GM21576 (cell line): ENCODE results near the gene SLC16A5.
"Not testable (repeated sequence)": the region's sequence is repeated elsewhere in the genome, so short reads cannot be mapped to it uniquely, and the experiment has no call there.

Source experiments
- ATAC-seq: cut with Tn5 transposase; IDR thresholded peaks from one replicate; pipeline ENCODE4 v1.9.1; 2021; ENCODE audit warnings: mild to moderate bottlenecking, moderate library complexity; ENCODE audit not compliant: unreplicated experiment

Gene SLC16A5

DNA sequence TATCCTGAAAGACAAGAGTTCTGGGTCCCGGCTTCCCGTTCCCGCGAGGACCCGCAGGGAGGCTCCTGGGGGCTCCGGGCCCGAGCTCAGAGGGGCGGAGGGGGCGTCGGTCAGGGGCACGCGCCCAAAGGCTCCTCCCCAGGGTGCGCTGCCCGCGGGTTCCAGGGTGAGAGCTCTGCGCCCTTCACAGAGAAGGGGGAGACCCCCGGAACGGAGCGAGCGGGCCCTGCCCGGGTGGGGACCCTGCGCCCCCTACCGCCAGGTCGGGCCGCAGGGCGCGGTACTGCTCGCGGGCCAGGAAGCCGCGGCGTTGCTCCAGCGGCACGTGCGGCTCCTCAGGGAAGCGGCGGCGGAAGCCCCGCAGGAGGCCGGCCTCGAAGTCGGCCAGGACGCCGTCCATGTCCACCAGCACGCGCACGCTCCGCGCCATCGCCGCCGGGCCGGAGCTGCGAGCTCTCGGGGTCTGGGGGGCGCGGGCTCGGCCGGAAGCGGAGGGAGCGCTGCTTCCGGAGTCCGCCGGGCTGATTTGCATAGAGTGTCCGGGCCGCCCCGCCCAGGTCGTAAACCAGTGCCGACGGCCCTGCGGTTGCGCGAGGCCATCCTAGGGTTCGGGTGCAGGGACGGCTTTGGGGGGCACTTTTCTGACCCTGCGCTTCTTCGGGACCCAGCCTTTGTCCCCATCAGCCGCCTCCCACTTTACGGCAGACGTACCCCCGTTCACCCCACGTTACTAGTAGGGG is 43.7 kb downstream of the SLC16A5 start, which contains the start of gene NT5C:
Gene NT5C, minus strand, starts transcription at position 465 of the 740 bp plus-strand sequence. Its CDS starts 35 bp downstream, at position 430.
- peak; percentile 71 for ATAC-seq

DNA sequence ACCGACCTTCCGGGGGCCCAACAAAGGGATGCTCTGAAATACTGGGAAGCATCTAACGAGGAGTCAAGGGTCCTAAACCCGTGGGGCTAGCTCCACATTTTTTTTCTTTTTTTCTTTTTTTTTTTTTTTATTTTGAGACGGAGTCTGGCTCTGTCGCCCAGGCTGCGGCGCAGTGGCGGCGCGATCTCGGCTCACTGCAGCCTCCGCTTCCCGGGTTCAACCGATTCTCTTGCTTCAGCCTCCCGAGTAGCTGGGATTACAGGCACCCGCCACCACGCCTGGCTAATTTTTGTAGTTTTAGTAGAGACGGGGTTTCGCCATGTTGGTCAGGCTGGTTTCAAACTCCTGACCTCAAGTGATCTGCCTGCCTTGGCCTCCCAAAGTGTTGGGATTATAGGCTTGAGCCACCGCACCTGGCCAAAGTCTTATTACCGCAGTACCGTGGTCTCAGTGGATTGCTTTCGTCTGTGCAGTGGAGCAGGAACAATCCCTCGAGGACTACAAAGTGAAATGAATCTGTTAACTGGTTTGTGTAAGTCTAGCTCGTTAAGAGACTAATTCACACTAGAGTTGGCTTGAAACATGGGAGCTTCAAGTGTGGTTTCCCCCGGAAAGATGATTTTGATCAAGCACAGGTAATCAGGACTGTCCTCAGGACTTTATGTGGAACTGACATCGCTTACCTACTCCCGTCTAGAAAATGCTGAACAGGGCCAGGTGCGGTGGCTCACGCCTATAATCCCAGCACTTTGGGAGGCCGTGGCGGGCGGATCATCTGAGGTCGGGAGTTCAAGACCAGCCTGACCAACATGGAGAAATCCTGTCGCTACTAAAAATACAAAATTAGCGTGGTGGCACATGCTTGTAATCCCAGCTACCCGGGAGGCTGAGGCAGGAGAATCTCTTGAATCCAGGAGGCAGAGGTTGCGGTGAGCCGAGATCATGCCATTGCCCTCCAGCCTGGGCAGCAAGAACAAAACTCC is 44.6 kb downstream of the SLC16A5 start:
- not testable (repeated sequence) for ATAC-seq

DNA sequence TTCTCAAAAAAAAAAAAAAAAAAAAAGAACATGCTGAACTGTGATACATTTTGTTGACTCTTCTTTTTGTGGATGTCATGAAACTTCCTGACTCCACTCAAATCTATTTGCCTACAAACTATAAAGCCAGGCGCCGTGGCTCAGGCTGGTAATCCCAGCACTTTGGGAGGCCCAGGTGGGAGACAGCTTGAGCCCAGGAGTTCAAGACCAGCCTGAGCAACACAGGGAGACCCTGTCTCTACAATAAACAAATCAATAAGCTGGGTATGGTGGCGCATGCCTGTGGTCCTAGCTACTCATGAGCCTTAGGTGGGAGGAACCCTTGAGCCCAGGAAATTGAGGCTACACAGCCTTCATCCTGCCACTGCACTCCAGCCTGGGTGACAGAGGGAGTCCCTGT is 45.2 kb downstream of the SLC16A5 start:
- no peak for ATAC-seq

DNA sequence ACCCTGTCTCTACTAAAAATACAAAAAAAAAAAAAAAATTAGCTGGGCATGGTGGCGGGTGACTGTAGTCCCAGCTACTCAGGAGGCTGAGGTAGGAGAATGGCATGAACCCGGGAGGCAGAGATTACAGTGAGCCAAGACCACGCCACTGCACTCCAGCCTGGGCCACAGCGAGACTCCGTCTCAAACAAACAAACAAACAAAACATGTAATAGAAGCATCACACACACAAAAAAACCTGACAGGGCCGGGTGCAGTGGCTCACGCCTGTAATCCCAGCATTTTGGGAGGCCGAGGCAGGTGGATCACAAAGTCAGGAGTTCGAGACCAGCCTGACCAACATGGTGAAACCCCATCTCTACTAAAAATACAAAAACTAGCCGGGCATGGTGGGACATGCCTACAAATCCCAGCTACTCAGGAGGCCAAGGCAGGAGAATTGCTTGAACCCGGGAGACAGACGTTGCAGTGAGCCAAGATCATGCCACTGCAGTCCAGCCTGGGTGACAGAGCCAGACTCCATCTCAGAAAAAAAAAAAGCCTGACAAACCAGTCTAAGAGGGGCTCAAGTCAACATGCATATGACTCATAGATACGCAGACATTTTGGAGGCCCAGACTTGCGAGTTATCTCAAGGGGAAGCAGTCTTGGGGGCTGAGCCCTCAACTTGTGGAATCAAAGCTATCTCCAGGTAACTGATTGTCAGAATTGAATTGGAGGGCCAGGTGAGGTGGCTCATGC is 46.0 kb downstream of the SLC16A5 start:
- ATAC-seq, result not testable (repeated sequence)

DNA sequence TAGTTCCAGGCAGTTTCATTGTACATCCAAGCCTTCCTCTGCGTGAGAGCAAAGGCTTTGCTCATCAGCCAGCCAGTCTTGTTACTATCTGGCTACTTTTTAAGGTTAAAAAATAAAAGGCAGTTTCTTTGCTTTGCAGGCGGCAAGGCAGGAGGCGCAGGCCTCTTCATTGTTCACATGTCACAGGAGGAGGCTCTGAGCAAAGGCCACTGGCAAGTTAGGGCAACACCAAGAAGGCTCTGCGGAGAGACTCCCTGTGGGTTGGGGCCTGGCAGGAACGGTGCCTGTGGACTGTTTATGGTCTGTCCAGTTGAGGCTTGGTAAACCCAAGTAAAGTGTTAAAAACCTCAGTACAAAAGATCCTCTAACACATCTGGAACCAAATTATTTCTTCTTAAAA is 47.7 kb downstream of the SLC16A5 start:
- ATAC-seq, result no peak

DNA sequence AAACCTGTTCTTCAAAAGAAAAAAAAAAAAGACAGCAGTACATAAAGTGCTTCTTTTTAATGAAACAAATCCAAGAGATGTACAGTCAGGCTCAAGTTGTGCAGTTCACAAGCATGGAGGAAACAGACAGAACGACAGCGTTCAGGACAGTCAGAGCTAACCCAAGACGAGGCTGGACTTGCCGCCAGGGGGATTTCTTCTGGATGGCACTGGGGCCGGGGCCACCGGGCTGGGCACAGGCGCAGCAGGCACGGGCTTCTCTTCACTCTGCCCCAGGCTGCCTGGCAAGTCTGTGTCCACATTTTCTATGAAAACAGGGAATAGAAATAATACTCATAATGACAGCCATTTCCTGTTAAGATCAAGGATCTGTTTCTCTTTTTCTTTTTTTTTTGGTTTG is 48.2 kb downstream of the SLC16A5 start:
- ATAC-seq, result no peak

DNA sequence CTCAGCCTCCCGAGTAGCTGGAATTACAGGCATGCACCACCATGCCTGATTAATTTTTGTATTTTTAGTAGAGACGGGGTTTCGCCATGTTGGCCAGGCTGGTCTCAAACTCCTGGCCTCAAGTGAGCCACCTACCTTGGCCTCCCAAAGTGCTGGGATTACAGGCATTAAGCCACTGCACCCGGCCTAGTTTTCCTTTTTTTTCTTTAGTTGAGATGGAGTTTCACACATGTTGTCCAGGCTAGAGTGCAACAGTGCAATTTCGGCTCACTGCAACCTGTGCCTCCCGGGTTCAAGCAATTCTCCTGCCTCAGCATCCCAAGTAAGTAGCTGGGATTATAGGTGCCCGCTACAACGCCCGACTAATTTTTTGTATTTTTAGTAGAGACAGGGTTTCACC is 50.0 kb downstream of the SLC16A5 start:
- ATAC-seq, result not testable (repeated sequence)

DNA sequence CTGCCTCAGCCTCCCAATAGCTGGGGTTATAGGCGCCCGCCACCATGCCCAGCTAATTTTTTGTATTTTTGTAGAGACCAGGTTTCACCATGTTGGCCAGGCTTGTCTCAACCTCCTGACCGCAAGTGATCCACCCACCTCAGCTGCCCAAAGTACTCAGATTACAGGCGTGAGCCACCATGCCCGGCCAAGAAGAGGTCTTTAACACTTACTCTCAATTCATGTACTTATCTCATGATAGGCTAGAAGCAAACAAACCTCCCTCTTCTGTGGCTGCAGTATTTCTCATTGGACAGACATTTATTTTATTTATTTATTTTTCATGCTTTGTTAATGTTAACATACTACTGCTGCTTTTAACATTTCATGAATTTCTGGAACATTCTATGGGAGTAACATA is 50.8 kb downstream of the SLC16A5 start:
- no peak for ATAC-seq

DNA sequence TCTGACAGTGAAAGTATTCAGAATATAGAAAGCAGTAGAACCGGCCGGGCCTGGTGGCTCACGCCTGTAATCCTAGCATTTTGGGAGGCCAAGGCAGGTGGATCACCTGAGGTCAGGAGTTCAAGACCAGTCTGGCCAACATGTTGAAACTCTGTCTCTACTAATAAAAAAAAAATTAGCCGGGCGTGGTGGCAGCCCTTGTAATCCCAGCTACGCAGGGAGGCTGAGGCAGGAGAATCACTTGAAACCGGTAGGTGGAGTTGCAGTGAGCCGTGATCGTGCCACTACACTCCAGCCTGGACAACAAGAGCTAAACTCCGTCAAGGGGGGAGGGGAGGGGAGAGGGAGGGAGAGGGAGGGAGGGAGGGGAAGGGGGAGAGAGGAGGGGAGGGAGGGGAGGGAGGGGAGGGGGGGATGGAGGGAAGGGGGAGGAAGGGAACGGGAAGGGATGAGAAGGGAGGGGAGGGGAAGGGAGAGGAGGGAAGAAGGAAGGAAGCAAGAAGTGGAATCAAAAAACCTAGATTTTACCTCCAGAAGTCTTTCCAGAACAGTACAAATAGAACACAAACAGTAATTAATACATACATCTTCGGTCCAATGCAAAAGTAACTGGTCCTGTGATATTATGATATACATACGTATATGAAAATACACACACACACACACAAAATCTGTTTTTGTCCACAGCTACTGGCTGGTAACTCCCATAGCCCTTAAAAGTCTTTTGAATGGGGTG is 54.6 kb downstream of the SLC16A5 start:
- ATAC-seq, result no peak

DNA sequence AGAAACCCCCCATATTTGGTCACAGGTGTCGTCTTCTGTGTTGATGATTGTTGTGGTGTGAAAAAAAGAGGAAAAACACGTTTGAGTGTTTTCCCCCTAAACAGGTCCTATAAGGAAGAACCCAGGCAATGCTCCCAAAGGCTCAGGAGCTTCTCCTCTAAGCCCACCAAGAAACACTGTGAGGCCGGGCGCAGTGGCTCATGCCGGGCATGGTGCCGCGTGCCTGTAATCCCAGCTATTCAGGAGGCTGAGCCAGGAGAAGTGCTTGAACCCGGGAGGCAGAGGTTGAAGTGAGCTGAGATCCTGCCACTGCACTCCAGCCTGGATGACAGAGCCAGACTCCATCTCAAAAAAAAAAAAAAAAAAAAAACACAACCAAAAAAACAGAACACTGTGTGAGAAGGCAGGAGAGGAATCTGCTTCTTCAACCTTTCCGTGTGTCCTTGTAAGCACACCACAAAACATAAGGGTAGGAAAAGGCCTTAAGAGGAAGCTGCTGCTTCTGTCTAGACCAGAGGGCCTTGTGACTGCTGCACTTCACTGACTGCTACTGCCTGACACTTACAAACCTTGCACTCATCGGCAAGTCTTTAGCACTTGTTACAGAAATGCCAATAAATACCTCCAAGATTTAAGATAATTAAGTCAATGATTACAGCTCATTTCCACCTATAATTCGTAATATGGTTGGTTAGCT is 57.2 kb downstream of the SLC16A5 start:
- ATAC-seq, result no peak

DNA sequence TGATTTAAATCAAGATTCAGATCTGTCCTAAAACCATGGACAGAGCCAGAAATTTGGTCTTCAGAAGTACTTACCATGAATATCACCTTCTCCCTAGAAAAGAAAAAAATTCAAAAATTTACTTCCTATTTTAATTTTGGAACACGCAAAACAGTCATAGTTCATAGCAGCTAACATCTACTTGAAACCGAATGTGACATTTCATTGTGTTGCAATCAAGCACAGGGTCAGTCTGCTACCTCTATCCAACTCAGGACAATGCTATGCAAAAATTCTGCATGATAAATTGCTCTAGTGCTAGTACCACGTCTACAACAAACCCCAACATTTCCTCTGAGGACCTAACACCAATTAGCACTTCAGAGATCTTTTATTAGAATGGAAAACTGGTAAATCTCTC is 58.8 kb downstream of the SLC16A5 start:
- ATAC-seq, result no peak

DNA sequence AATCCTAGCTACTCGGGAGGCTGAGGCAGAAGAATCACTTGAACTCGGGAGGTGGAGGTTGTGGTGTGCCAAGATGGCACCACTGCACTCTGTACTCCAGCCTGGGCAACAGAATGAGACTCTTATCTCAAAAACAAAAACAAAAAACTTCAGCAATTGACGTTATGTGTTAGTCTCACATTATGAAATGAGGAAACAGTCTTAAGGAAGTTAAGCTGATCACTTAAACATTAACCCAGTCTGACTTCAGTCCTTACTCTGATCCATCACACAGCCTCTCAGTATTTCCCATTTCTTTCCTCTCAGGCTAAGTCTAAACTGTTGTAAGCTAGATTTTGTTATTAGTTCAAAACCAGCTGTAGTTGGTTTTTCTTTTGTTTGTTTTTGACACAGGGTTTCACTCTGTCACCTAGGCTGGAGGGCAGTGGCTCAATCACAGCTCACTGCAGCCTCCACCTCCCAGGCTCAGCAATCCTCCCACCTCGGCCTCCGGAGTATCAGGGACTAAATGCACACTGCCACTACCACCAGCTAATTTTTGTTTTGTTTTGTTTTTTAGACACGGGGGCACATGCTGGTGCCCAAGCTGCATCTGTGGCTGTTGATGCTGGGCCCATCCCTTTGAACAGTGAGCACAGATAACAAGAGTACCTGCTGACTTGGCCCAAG is 60.3 kb downstream of the SLC16A5 start:
- ATAC-seq, result no peak

DNA sequence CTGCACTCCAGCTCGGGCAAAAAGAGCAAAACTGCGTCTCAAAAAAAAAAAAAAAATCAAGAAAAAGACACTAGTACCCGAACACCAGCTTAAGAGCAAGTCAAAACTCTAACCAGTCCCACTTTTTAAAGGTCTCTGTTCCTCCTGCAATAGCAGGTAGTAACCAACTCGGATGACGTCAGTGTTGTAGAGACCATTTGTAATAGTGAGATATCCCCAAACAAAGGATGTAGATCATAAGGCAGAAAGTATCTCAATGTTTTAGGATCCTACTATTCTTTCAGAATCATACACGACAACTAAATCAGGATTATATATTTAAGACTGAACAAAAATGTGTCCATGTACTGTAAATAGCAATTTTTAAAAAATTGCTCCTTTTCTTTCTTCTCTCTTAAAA is 64.2 kb downstream of the SLC16A5 start:
- ATAC-seq, result no peak

DNA sequence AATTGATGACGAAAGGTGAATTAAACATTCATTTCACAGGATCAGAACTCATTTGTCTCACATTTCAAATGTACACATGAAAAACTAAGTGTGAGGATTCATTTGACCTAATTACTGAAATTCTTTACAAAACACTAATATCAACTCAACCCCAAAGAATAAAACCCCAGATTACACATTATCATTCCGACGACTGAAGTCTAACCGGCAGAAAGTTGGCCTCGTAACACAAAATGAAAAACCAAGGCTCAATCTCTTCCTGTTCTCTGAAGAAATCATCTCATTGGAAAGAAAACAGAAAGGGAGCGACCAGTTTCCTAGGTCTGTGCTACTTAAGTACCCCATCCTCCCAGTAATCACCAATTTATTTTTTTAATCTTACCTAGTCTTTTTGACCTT is 64.8 kb downstream of the SLC16A5 start:
- ATAC-seq, result no peak

DNA sequence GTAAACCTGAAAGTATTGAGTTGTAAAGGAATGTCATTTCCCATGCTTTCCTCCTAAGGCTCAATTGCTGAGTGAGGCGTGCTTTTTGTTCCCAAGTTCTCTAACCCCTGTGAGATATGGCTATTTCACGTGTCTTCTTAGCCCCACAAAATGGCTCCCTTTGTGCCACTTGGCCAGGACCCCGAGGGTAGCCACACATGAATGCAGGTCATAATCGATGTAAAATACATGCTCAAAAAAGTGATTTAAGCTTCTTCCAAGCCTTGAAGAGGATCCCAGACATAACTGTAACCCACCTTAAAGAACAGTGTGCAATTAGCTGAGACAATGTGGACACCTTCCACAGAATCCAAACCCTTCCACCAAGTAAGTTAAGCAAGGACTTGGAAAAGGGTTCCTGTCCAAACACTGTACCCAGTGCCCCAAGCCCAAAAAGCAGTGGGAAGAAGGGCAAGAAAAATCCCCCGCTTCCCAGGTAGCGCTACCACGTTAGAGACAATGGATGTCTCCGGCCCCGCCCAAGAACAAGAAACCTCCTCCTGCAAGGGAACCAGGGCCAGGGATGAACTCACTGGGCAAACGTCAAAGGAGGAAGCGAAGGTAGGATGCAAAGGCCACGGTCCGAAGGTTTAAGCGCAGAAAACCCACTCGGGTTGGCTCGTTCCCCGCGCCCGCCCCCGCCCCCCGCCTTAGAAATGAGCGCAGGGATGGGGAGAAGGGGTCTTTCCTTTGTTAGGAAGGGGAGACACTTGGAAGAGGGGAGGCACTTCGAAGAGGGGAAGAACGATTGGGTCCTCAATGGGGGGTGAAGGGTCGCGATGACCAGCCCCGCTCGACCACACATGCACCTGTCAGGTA is 65.4 kb downstream of the SLC16A5 start:
- no peak for ATAC-seq

DNA sequence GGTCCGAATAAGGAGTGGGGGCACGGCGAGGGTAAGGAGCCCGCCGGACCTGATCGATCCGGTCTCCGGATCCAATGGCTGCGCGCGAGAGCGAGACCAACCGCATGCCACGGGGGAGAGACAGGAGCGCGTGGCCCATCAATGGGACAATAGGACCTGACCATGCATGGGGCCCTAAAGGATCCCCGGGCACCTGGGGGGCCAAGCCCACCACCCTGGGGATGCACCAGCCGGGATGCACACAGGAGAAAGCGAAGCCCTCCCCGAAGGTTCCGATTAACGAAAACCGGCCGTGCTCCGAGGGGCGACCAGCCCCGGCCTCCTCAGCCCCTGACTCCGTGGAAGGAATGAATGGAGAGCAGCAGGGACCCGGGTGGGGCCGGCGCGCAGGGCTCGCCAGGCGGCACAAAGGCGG is 66.0 kb downstream of the SLC16A5 start:
- peak; percentile 12 for ATAC-seq

DNA sequence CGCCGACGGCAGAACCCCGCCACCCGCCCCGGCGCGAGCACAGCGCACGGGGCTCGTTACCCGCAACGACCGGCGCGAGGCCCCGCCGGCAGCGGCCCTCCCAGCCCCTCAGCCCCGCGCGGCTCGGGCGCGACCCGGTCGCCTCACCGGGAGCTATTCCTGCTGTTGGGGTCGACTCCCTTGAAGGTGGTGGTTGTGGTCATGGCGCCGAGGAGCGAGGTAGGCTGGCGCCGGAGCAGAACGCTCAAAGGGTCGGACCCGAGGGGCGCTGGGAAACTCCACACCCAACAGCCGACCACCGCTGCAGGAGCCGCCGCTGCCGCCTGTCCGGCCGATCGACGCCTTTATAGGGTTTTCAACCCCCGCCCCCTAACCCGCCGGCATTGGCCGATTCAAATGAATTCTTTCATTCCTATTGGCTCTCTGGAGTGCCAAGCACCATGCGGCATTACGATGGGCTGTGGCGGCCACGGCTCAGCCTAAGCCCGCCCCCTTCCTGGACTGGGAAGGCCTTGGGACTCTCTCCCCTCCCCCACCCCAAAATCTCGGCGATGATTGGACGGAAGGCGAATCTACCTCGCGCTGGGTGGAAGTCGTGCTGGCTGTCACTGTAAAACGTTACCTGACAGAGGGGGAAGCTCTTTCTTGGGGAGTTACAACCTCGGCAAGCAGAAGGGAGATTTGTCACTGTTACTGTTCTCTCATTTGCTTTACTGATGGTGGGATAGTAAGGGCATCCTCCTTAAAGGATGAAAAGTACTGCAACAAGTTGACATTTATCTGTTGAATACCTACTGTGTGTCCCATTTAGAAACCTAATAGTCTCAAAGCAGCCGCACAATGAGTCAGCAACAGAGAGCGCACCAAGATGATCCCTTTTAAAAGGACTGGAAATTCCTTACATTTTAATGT is 66.7 kb downstream of the SLC16A5 start, which contains the start of gene JPT1:
Gene JPT1, minus strand, starts transcription at position 318 of the 912 bp plus-strand sequence. Its CDS starts 115 bp downstream, at position 203.
- ATAC-seq, result peak; percentile 95
